GM19395 (cell line): ENCODE measurements around the gene EFEMP2.
A peak's percentile ranks its signal among the peaks of the same experiment; 100 is the strongest.
"Not testable (repeated sequence)": the region's sequence is repeated elsewhere in the genome, so short reads cannot be mapped to it uniquely, and the experiment has no call there.

Experiments
- ATAC-seq: cut with Tn5 transposase; IDR thresholded peaks from one replicate; pipeline ENCODE4 v1.9.1; 2021; ENCODE audit warnings: mild to moderate bottlenecking, moderate library complexity; ENCODE audit not compliant: unreplicated experiment

The EFEMP2 gene

DNA sequence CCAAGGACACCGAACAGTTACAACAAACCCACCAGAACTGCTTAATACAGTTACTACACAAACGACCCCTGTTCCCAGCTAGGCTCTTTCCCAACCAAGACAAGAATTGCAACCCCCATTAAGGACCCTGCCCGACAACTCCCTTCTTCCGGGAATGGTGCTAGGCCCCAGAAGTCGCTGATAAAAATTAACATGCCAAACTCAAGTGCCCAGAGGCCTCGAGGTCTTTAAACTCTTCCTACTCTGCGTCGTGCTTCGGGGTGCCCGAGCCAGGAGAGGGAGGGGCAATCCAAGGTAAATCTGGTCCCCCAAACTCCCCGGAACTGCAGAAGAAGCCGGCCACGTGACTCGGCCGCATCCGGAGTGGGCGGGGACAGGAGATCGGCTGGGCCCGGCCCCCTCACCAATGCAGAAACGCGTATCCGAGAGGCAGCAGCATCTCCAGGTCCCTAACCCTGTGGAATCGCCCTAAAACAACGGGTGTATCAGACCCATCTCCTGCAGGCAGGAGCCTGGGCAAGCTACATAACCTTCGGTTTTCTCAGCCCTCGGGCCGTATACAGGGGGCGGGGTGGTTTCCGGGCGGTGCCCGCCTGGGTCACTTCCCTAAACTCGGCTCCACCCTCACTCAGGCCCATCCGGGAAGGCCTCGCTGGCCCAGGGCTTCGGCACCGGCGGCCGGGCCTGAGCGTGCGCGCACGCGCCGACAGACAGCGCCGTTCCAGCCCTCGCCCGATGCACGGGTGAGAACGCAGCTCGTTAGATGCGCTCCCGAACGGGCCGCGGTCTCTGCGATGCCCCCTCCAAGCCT is 15.7 kb downstream of the EFEMP2 start:
- peak; percentile 30 for ATAC-seq

DNA sequence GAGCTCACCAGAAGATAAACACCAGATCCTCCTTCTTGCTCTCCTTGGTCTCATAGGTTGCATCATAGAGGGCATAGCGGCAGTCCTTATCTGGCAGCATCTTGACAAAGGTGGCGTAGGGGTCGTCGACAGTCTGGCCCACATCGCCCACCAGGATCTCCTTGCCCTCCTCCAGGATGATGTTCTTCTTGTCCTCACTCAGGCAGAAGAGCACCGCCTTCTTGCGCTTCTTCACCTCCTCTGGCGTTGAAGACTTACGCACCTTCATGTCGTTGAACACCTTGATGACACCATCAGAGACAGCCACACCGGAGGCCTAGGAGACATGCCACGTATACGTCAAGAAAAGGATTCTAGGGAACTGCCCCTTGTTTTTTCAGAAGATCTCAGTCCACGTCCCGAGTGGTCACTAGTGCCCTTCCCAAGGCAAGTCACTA is 16.7 kb downstream of the EFEMP2 start:
- no peak for ATAC-seq

DNA sequence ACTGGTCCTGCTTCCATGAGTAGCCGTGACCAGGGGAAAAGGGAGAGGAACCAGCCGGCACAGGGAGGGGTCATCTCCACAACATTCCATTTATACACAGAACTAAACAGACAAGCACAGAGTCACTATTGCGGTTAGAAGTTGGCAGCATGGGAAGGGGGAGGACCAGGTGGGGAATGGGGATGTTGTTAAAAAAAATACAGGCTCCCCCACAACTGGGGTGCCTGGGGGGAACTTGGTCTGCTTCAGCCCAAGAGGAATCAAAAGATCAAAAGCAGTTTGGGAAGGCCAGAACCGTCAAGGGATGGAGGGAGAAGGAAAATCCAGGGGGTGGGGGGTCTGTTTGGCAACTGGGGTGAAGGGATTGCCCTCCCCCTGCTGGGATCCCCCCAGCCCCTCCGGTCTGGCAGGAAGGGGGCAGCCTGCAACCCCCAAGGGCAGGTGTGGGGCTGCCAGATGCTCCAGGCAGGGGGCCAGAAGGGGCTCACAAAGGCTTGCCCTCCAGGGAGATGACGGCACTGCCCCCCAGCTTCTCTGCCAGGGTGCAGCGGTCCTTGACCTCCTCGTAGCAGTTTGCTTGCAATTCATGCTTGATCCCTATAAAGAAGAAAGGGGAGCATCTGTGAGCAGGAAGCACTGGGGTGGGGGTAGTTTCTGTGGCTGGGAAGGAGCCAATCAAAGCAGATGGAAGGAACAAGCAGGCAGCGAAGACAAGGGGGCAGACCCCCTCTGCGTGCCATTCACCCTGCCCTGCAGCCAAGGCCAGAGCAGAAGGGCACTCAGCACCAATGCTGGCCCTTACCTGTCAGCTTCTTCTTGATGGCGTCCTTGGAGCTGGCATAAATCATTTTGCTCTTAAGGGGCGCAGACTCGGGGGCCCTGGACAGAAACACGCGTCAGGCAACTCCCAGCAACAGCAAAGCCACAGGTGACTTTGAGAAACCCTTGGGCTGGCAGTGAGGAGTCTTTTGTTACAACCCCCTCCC is 17.5 kb downstream of the EFEMP2 start:
- ATAC-seq, result no peak

DNA sequence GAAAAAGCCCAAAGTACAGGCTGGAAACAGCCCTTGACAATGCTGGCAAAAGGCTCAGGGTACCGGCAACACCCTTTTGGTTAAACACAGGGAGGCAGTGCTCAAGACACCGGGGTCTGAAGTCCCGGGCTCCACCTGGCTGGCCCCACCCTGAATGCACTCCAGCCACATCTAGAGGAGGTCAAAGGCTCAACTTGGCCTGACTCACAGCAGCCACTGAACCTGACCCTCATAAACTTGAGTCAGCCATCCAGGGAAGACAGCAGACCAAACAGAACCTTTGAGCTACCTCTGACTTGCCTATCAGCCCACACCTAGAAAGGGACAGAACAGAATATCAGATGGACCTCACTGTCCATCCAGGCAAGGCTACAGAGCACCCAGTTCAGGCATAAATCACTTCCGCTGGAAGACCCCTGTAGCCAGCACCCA is 18.4 kb downstream of the EFEMP2 start:
- no peak for ATAC-seq

DNA sequence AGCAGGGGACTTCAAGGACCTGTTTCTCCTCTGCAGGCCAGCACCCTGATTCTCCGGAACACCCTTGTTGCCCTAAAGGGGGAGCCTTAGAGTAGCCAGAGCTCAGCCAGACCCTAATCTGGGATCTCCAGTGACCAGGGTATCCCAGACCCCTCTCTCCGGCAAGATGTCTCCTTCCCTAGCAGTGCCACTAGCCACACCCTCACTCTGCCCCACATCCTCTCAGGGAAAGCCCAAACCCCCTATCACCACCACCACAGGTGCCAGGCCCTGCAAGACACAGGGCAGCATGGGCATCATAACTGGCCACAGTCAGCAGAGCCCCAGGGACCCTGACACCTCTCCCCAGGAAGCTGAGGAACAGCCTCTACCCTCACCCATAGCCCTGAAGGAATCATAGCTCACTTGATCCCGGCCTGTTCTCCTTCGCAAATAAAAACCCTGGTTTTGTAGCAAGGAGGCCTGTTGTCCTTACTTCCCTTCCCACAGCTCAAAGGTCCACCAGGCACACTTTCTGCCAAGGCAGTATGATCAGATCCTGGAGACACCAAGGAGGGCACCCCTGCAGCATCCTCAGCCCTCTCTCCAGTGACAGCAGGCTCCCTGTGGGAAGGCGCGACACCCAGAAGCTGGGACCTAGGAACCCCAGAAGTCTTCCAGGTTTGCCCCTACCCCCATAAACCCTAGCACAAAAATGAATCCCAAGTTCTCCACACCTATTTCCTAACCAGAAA is 19.2 kb downstream of the EFEMP2 start:
- no peak for ATAC-seq

DNA sequence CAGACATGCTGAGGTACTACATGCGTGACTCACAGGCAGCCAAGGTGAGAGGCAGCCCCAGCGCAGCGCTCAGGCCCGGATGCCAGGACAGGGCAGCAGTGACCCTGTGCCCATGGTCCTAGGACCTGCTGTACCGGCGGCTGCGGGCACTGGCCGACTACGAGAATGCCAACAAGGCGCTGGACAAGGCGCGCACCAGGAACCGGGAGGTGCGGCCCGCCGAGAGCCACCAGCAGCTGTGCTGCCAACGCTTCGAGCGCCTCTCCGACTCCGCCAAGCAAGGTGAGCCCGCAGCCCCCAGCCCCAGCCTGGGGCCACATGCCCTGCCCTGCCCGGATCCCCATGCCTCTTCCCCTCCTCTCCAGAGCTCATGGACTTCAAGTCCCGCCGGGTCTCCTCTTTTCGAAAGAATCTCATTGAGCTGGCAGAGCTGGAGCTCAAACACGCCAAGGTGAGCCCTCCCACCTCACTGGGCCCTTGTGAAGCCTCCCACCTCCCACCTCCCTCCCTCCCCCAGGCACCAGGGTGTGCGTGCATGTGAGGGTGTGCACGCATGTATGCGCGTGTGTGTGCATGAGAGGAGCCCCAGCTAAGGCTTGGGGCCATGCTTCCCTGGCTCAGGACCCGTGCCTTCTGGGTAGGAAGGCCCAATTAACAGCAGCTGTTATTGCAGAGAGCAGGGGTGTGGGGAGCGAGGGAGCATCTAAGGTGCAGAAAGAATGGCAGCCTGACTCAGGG is 19.9 kb downstream of the EFEMP2 start:
- ATAC-seq, result no peak

DNA sequence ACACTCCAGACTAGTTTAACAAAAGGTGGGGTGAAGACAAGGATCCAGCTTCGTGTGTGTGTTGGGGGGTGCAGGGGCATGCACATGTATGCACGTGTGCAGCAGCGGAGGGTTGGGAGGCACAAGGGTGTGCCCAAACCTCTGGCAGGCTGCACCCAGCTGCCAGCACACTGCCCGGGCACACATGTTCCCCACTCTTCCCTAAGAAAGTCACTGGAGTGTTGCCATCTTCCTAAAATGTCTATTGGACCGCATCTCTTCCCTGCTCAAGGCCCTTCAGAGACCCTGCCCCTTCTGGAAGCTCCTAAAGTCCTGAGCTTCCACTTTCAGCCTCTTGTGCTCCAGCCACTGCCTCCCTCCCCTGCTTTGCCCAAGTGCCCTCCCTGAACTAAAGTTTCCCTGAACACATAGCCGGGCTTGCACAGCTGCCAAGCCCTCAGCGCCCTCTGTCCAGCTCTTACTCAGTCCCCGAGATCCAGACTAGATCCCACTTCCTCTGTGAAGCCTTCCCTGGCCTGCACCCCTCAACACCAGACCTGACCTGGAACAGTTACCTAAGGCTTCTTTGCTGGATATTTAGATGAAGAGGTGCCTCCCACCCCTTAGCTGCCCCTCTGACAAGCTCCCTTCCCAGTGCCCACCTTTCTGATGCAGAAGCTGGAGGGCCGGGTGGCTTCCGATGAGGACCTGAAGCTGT is 20.6 kb downstream of the EFEMP2 start:
- no peak for ATAC-seq

DNA sequence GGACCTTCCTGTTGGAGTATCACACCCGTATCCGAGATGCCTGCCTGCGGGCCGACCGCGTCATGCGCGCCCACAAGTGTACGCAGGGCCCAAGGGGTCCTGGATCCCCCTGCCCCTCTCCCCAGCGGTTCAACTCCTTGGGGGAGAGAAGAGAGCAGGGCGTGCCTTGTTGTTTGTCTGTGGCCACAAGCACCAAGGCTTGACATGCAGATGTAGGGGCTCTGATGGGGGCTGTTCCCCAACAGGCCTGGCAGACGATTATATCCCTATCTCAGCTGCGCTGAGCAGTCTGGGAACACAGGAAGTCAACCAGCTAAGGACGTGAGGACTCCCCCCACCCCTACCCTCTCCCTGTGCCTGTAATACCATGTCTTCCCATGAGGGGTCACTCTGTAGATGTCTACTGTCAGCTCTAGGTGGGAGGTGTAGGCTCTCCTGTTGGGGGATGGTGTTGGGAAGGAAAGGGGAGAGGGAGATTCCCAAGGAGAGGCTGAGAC is 21.5 kb downstream of the EFEMP2 start:
- ATAC-seq, result no peak

DNA sequence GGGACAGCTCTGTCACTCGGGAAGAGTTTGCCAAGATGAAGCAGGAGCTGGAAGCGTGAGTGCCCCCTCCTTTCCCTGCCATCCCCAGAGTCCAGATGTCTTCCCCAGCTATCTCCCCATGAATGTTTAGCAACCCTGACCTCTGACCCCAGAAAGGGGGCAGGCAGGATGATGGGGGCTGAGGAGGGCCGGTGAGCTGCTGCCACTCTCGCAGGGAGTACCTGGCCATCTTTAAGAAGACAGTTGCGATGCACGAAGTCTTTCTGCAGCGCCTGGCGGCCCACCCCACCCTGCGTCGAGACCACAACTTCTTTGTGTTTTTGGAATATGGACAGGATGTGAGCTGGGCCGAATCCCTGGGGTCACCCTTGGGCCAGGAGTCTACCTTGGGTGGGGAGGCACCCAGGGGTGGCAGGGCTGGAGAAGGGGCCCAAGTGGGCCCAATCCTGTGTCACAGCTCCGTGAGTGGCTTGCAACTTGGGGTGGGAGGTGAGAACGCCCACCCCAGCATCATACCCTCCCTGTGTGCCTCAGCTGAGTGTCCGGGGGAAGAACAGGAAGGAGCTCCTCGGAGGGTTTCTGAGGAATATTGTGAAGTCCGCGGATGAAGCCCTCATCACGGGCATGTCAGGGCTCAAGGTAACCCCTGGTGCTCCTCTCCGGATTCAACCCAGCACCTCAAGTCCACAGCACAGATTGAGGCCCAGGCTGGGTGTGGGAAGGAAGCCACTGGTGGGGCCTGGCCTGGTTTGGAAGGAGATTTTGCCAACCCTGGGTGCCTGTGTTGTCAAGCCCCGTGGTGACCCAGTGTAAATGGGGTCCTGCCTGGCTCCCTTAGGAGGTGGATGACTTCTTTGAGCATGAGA is 22.1 kb downstream of the EFEMP2 start:
- ATAC-seq, result no peak

DNA sequence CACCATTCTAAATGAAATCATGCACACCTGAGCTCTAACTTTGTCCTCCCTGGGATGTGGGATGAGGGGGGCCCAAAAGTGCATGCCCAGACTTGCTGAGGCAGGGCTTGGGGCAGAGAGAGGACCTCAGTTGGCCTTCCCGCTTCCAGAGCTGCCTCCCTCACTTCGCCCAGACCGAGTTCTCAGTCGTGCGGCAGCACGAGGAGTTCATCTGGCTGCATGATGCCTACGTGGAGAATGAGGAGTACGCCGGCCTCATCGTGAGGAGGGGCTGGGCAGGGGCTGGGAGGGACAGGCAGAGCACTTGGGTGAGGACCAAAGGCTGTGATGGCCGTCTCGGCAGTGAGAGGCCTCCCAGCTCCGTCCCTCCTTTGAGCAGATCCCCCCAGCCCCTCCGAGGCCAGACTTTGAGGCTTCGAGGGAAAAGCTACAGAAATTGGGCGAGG is 22.8 kb downstream of the EFEMP2 start:
- no peak for ATAC-seq

DNA sequence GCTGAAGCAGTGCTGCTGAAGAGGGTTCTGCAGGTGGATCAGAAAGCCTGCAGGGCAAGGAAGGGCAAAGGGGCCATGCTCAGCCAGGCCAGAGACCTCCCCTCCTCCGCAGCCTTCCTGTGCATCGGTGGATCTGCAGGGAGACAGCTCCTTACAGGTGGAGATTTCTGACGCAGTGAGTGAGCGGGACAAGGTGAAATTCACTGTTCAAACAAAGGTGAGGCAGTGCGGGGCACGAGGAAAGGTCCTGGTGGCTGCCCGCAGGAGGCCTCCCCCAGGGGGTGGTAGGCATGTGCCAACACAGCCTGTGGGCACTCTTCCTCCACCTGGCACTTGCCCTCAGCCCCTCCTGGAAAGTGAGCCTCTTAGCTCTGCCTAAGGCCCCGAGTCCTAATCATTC is 23.2 kb downstream of the EFEMP2 start:
- ATAC-seq, result no peak

DNA sequence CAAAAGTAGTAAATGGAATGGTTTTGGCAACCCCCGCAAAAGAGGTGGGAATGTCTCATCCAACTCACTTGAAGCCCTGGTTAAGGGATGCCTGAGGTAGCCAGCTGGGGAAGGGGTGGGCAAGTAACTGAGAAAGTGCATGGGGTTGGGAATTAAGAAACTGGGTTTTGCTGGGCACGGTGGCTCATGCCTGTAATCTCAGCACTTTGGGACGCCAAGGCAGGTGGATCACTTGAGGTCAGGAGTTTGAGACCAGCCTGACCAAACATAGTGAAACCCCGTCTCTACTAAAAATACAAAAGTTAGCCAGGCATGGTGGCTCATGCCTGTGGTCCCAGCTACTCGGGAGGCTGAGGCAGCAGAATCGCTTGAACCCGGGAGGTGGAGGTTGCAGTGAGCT is 23.9 kb downstream of the EFEMP2 start:
- not testable (repeated sequence) for ATAC-seq

DNA sequence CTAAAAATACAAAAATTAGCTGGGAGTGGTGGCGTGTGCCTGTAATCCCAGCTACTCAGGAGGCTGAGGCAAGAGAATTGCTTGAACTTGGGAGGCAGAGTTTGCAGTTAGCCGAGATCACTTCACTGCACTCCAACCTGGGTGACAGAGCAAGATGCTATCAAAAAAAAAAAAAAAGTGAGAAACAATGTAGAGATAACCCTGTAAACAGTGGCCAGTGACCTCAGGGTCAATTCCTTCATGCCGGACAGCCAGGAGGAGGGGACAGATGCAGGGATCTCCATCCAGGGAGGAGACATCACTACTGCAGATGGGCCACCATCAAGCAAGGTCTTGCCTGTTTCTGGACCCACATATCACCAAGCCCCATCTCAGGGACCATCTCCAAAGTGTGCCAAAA is 24.9 kb downstream of the EFEMP2 start:
- ATAC-seq, result no peak

DNA sequence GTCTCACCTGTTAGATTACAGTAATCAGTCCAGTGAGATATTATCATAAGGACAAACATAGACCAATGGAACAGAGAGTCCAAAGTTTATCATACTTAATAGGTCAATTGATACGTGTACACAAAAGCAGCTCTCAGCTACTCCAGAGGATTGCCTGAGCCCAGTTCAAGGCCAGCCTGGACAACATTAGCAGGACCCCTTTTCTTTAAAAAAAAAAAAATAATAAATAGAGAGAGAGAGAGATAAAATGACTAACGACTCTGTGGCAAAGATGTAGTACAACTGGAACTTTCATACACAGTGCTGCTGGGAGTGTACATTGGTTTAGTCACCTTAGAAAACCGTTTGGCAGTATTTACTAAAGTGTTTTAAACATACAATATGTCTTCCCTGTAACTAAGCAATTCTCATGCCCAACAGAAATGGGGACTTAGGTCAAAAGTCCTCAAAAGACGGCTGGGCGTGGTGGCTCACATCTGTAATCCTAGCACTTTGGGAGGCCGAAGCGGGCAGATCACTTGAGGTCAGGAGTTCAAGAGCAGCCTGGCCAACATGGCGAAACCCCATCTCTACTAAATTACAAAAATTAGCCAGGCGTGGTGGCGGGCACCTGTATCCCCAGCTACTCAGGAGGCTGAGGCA is 28.2 kb downstream of the EFEMP2 start:
- no peak for ATAC-seq

DNA sequence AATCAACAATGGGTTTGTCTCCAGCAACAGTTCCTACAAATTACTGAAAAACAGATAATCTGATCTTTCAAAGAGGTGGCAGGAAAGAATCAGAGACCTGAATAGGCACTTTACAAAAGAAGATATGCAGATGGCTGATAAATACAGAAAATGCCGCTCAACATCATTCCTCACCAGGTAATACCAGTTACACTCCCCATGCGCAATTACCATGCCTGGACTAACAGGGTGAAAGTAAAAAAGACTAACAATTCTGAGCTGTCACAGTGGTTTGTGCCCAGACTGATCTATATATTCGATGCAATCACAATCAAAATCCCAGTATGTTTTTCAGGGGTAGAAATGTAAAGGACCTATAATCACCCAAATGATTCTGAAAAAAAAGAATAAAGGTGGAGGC is 28.8 kb downstream of the EFEMP2 start:
- no peak for ATAC-seq

DNA sequence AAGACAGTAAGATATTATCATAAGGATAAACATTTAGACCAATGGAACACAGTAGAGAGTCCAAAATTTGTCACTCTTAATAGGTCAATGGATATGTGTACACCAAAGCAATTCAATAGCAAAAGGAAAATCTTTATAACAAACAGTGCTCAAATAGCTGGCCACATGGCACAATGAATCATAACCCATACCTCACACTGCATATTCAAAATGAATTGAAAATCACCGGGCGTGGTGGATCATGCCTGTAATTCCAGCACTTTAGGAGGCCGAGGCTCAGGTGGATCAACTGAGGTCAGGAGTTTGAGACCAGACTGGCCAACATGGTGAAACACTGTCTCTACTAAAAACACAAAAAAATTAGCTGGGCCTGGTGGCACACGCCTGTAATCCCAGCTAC is 30.5 kb downstream of the EFEMP2 start:
- ATAC-seq, result no peak

DNA sequence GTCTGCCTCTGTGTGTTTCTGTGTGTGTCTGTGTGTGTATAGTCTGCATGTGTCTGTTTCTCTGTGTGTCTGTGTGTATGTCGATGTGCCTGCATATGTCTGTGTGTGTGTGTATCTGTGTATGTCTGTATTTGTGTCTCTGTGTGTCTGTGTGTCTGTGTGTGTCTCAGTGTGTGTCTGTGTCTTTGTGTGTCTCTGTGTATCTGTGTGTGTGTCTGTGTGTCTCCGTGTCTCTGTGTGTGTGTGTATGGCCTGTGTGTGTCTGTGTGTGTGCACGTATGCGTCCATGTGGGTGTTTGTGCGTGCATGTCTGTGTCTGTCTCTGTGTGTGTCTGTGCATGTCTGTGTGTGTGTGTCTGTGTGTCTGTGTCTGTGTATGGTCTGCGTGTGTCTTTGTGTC is 38.4 kb downstream of the EFEMP2 start:
- ATAC-seq, result no peak
